ENCODE results near the gene EXOC3. TPM values are rescaled to one million over a fixed set of nuclear protein-coding genes. Genes with fewer than 3 reads are reported as not detected.
"Not testable (repeated sequence)": the region's sequence is repeated elsewhere in the genome, so short reads cannot be mapped to it uniquely, and the experiment has no call there.

The EXOC3 gene
- total RNA-seq, 3 donors from 2014 or later (not counting 1 experiment from before 2014, with no cell fraction given) = 89.6 to 99.9 (median 96.3) TPM

DNA sequence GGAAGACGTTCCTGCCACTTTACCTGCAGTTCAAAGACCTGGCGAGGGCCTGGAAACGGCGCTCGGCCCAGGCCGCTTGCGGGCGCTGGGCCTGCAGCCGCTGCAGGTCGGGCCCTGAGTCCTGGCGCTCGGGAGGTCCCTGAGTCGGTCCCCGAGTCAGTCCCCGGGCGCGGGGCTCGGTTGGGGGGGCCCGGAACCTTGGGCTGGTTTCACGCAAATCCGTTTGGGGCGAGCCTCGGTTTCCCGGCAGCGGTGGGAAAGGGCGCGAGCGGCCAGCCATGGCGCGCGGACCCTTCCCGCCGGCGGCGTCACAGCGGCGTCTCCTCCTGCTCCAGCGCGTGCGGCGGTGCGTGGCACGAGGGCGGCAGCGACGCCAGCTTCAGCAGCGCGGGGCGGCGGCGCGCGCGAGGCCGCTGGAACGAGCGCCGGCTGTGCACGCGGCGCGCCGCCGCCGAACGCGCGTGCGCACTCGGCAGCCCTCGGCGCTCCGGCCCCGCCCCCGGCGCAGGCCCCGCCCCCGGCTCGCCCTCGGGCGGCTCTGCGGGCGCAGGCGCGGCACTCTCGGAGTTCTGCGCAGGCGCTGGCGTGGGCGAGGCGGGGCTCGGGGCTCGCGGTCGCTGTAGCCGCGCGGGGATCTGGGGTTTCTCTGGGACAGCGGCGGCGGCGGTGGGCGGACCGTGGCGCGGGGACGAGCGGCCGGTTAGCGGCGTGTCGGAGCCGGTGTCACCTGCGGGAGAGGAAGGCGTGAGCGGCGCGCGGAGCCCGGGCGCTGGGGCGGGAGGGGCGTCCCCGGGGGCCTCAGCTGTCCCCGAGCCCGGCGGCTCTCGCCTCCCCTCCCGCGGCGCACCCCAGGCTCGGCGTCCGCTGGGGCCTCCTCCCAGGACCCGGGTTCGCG is 29.9 kb downstream of the EXOC3 start:
- intact Hi-C loops (cut with micrococcal nuclease) = no loop called here
- TF ChIP-seq, protein P1, sequence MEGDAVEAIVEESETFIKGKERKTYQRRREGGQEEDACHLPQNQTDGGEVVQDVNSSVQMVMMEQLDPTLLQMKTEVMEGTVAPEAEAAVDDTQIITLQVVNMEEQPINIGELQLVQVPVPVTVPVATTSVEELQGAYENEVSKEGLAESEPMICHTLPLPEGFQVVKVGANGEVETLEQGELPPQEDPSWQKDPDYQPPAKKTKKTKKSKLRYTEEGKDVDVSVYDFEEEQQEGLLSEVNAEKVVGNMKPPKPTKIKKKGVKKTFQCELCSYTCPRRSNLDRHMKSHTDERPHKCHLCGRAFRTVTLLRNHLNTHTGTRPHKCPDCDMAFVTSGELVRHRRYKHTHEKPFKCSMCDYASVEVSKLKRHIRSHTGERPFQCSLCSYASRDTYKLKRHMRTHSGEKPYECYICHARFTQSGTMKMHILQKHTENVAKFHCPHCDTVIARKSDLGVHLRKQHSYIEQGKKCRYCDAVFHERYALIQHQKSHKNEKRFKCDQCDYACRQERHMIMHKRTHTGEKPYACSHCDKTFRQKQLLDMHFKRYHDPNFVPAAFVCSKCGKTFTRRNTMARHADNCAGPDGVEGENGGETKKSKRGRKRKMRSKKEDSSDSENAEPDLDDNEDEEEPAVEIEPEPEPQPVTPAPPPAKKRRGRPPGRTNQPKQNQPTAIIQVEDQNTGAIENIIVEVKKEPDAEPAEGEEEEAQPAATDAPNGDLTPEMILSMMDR (IDR thresholded peaks at IDR 0.05) = no peak
- Mint-ChIP-seq H3K27ac (peak overlapping the region in 1 of 2 donors; percentile 75), H3K36me3 (no peaks in the 10 kb centered on the region), H3K27me3 (ENCODE audit: low read depth in 2 of 2) (peaks cover 0 to 15% of the 10 kb centered on the region in 2 donors), H3K9me3 (no peaks in the 10 kb centered on the region), H3K4me3 (peak overlapping the region; percentile 67), H3K4me1 (peaks cover 5 to 27% of the 10 kb centered on the region in 2 donors)
- Histone ChIP-seq H3K4me3 (ENCODE audit: low read length) (peak overlapping the region; percentile 69), H3K9me3 (ENCODE audit: control insufficient read depth, insufficient read depth, low read length) (no peaks in the 10 kb centered on the region), H3K27ac (ENCODE audit: low read length) (peak overlapping the region; percentile 1), H3K27me3 (ENCODE audit: control insufficient read depth, insufficient read depth, low read length) (peaks cover 17% of the 10 kb centered on the region), H3K4me1 (ENCODE audit: control insufficient read depth, insufficient read depth, low read length) (peaks cover 33% of the 10 kb centered on the region), H3K36me3 (ENCODE audit: control insufficient read depth, insufficient read depth, low read length) (peaks cover 2% of the 10 kb centered on the region)
- under 1% methylated on average over 137 of the region's 137 CpGs for WGBS (ENCODE audit: insufficient coverage)
- ATAC-seq (peak; percentile 85 to 94 (median 89)), DNase-seq (peak; percentile 83 to 94)

GRCh38 chr5:473551-474192 is 30.7 kb downstream of the EXOC3 start:
- Histone ChIP-seq H3K4me3 (ENCODE audit: low read length) (peak overlapping the region; percentile 69), H3K36me3 (ENCODE audit: control insufficient read depth, insufficient read depth, low read length) (peaks cover 2% of the 10 kb centered on the region), H3K27ac (ENCODE audit: low read length) (no peak overlapping the region), H3K9me3 (ENCODE audit: control insufficient read depth, insufficient read depth, low read length) (no peaks in the 10 kb centered on the region), H3K4me1 (ENCODE audit: control insufficient read depth, insufficient read depth, low read length) (peaks cover 33% of the 10 kb centered on the region), H3K27me3 (ENCODE audit: control insufficient read depth, insufficient read depth, low read length) (peaks cover 17% of the 10 kb centered on the region)
- Mint-ChIP-seq H3K9me3 (no peaks in the 10 kb centered on the region), H3K4me3 (peak overlapping the region; percentile 90), H3K4me1 (peaks cover 5 to 27% of the 10 kb centered on the region in 2 donors), H3K36me3 (no peaks in the 10 kb centered on the region), H3K27me3 (ENCODE audit: low read depth in 2 of 2) (peaks cover 0 to 15% of the 10 kb centered on the region in 2 donors), H3K27ac (peak overlapping the region; percentile 18 to 77)
- intact Hi-C loops (cut with micrococcal nuclease) = no loop called here
- TF ChIP-seq, protein P1 (IDR thresholded peaks at IDR 0.05) = no peak
- ATAC-seq (no peak), DNase-seq (peak in 1 of 2 donors; percentile 54)
- WGBS (ENCODE audit: insufficient coverage) = under 1% methylated on average over 44 of the region's 44 CpGs

DNA sequence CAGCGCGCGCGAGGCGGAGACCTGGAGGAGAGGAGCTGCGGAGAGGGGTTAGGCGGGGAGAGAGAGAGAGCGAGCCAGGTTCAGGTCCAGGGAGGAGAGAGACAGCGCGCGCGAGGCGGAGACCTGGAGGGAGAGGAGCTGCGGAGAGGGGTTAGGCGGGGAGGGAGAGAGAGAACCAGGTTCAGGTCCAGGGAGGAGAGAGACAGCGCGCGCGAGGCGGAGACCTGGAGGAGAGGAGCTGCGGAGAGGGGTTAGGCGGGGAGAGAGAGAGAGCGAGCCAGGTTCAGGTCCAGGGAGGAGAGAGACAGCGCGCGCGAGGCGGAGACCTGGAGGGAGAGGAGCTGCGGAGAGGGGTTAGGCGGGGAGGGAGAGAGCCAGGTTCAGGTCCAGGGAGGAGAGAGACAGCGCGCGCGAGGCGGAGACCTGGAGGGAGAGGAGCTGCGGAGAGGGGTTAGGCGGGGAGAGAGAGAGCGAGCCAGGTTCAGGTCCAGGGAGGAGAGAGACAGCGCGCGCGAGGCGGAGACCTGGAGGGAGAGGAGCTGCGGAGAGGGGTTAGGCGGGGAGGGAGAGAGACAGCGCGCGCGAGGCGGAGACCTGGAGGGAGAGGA is 31.4 kb downstream of the EXOC3 start:
- ATAC-seq; intact Hi-C loops (cut with micrococcal nuclease); H3K36me3 Mint-ChIP-seq; H3K9me3 ChIP-seq (ENCODE audit: control insufficient read depth, insufficient read depth, low read length); DNase-seq; H3K27ac ChIP-seq (ENCODE audit: low read length); H3K36me3 ChIP-seq (ENCODE audit: control insufficient read depth, insufficient read depth, low read length); H3K9me3 Mint-ChIP-seq: not testable (repeated sequence)
- peak overlapping the region; percentile 69 for H3K4me3 ChIP-seq (ENCODE audit: low read length)
- Mint-ChIP-seq H3K4me1 (peaks cover 5 to 25% of the 10 kb centered on the region in 2 donors), H3K4me3 (peak overlapping the region; percentile 82), H3K27me3 (ENCODE audit: low read depth in 2 of 2) (peaks cover 0 to 15% of the 10 kb centered on the region in 2 donors), H3K27ac (peak overlapping the region in 1 of 2 donors; percentile 77)
- H3K4me1 ChIP-seq (ENCODE audit: control insufficient read depth, insufficient read depth, low read length) = peaks cover 33% of the 10 kb centered on the region
- H3K27me3 ChIP-seq (ENCODE audit: control insufficient read depth, insufficient read depth, low read length) = peaks cover 17% of the 10 kb centered on the region
- 2% methylated on average over 45 of the region's 50 CpGs for WGBS (ENCODE audit: insufficient coverage)

Measured in natural killer cell (primary cell).